ENCODE data around the gene CLEC4G. TPM values are rescaled to one million over a fixed set of nuclear protein-coding genes. Genes with fewer than 3 reads are reported as not detected.

The CLEC4G gene
- total and polyA plus RNA-seq, 2 of the 13 experiments (the other 11 are each of a cell fraction or from before 2014, with no cell fraction given): not detected

Other genes starting within 250 kb of the CLEC4G start
- not detected in 2 replicates for gene PEX11G, start 243.1 kb downstream of the CLEC4G start, total RNA-seq (2016; rRNA removed; fragmentation: Illumina TruSeq; extraction: Trizol)
- not detected in 2 replicates for gene PEX11G, start 243.1 kb downstream of the CLEC4G start, polyA plus RNA-seq (2011; rRNA removed)
- gene ZNF358, start 216.0 kb downstream of the CLEC4G start, total RNA-seq (2016; rRNA removed; fragmentation: Illumina TruSeq; extraction: Trizol): 6.4 and 9.1 TPM in 2 replicates
- gene ZNF358, start 216.0 kb downstream of the CLEC4G start, polyA plus RNA-seq (2011; rRNA removed): 36.3 and 37.0 TPM in 2 replicates
- 1.9 and 3.4 TPM in 2 replicates for gene MCOLN1, start 209.5 kb downstream of the CLEC4G start, total RNA-seq (2016; rRNA removed; fragmentation: Illumina TruSeq; extraction: Trizol)
- gene MCOLN1, start 209.5 kb downstream of the CLEC4G start, polyA plus RNA-seq (2011; rRNA removed): 11.6 and 15.7 TPM in 2 replicates
- 11.1 and 28.2 TPM in 2 replicates for gene PNPLA6, start 196.4 kb downstream of the CLEC4G start, total RNA-seq (2016; rRNA removed; fragmentation: Illumina TruSeq; extraction: Trizol)
- 24.9 and 28.4 TPM in 2 replicates for gene PNPLA6, start 196.4 kb downstream of the CLEC4G start, polyA plus RNA-seq (2011; rRNA removed)
- 9.1 and 11.8 TPM in 2 replicates for gene CAMSAP3, start 136.2 kb downstream of the CLEC4G start, total RNA-seq (2016; rRNA removed; fragmentation: Illumina TruSeq; extraction: Trizol)
- 10.8 and 16.8 TPM in 2 replicates for gene CAMSAP3, start 136.2 kb downstream of the CLEC4G start, polyA plus RNA-seq (2011; rRNA removed)
- 6.2 and 8.6 TPM in 2 replicates for gene XAB2, start 102.6 kb downstream of the CLEC4G start, total RNA-seq (2016; rRNA removed; fragmentation: Illumina TruSeq; extraction: Trizol)
- 23.9 and 28.4 TPM in 2 replicates for gene XAB2, start 102.6 kb downstream of the CLEC4G start, polyA plus RNA-seq (2011; rRNA removed)
- gene PET100, start 102.3 kb downstream of the CLEC4G start, total RNA-seq (2016; rRNA removed; fragmentation: Illumina TruSeq; extraction: Trizol): 59.9 and 66.5 TPM in 2 replicates
- 20.0 and 22.3 TPM in 2 replicates for gene PET100, start 102.3 kb downstream of the CLEC4G start, polyA plus RNA-seq (2011; rRNA removed)
- gene PCP2, start 98.4 kb downstream of the CLEC4G start, total RNA-seq (2016; rRNA removed; fragmentation: Illumina TruSeq; extraction: Trizol): 0.80 TPM in 1 of 2 replicates, not detected in the other
- 0.62 and 0.82 TPM in 2 replicates for gene PCP2, start 98.4 kb downstream of the CLEC4G start, polyA plus RNA-seq (2011; rRNA removed)
- gene STXBP2, start 95.0 kb downstream of the CLEC4G start, total RNA-seq (2016; rRNA removed; fragmentation: Illumina TruSeq; extraction: Trizol): 17.8 and 22.8 TPM in 2 replicates
- 40.1 and 48.7 TPM in 2 replicates for gene STXBP2, start 95.0 kb downstream of the CLEC4G start, polyA plus RNA-seq (2011; rRNA removed)
- not detected in 2 replicates for gene RETN, start 63.1 kb downstream of the CLEC4G start, total RNA-seq (2016; rRNA removed; fragmentation: Illumina TruSeq; extraction: Trizol)
- gene RETN, start 63.1 kb downstream of the CLEC4G start, polyA plus RNA-seq (2011; rRNA removed): not detected in 2 replicates
- gene MCEMP1, start 55.0 kb downstream of the CLEC4G start, total RNA-seq (2016; rRNA removed; fragmentation: Illumina TruSeq; extraction: Trizol): not detected in 2 replicates
- not detected in 2 replicates for gene MCEMP1, start 55.0 kb downstream of the CLEC4G start, polyA plus RNA-seq (2011; rRNA removed)
- gene TRAPPC5, start 51.3 kb downstream of the CLEC4G start, total RNA-seq (2016; rRNA removed; fragmentation: Illumina TruSeq; extraction: Trizol): 74.8 and 78.7 TPM in 2 replicates
- 38.5 and 53.6 TPM in 2 replicates for gene TRAPPC5, start 51.3 kb downstream of the CLEC4G start, polyA plus RNA-seq (2011; rRNA removed)
- gene FCER2, start 30.0 kb downstream of the CLEC4G start, total RNA-seq (2016; rRNA removed; fragmentation: Illumina TruSeq; extraction: Trizol): not detected in 2 replicates
- gene FCER2, start 30.0 kb downstream of the CLEC4G start, polyA plus RNA-seq (2011; rRNA removed): not detected in 2 replicates
- not detected in 2 replicates for gene CD209, start 15.4 kb upstream of the CLEC4G start, total RNA-seq (2016; rRNA removed; fragmentation: Illumina TruSeq; extraction: Trizol)
- gene CD209, start 15.4 kb upstream of the CLEC4G start, polyA plus RNA-seq (2011; rRNA removed): not detected in 2 replicates
- gene CLEC4M, start 31.1 kb upstream of the CLEC4G start, total RNA-seq (2016; rRNA removed; fragmentation: Illumina TruSeq; extraction: Trizol): not detected in 2 replicates
- gene CLEC4M, start 31.1 kb upstream of the CLEC4G start, polyA plus RNA-seq (2011; rRNA removed): 0.07 TPM in 1 of 2 replicates, not detected in the other
- gene EVI5L, start 98.1 kb upstream of the CLEC4G start, total RNA-seq (2016; rRNA removed; fragmentation: Illumina TruSeq; extraction: Trizol): 1.3 and 1.7 TPM in 2 replicates
- 2.4 and 3.1 TPM in 2 replicates for gene EVI5L, start 98.1 kb upstream of the CLEC4G start, polyA plus RNA-seq (2011; rRNA removed)
- 0.07 TPM in 2 replicates for gene PRR36, start 142.3 kb upstream of the CLEC4G start, total RNA-seq (2016; rRNA removed; fragmentation: Illumina TruSeq; extraction: Trizol)
- gene PRR36, start 142.3 kb upstream of the CLEC4G start, polyA plus RNA-seq (2011; rRNA removed): 0.17 TPM in 2 replicates
- gene LRRC8E, start 156.4 kb upstream of the CLEC4G start, total RNA-seq (2016; rRNA removed; fragmentation: Illumina TruSeq; extraction: Trizol): 4.0 and 8.0 TPM in 2 replicates
- gene LRRC8E, start 156.4 kb upstream of the CLEC4G start, polyA plus RNA-seq (2011; rRNA removed): 10.3 and 14.6 TPM in 2 replicates
- 8.7 and 10.8 TPM in 2 replicates for gene MAP2K7, start 171.8 kb upstream of the CLEC4G start, total RNA-seq (2016; rRNA removed; fragmentation: Illumina TruSeq; extraction: Trizol)
- gene MAP2K7, start 171.8 kb upstream of the CLEC4G start, polyA plus RNA-seq (2011; rRNA removed): 9.0 and 14.8 TPM in 2 replicates
- 0.83 and 1.0 TPM in 2 replicates for gene TGFBR3L, start 182.7 kb upstream of the CLEC4G start, total RNA-seq (2016; rRNA removed; fragmentation: Illumina TruSeq; extraction: Trizol)
- gene TGFBR3L, start 182.7 kb upstream of the CLEC4G start, polyA plus RNA-seq (2011; rRNA removed): 0.14 and 0.20 TPM in 2 replicates
- gene SNAPC2, start 188.2 kb upstream of the CLEC4G start, total RNA-seq (2016; rRNA removed; fragmentation: Illumina TruSeq; extraction: Trizol): 9.5 and 10.2 TPM in 2 replicates
- 12.7 and 14.9 TPM in 2 replicates for gene SNAPC2, start 188.2 kb upstream of the CLEC4G start, polyA plus RNA-seq (2011; rRNA removed)
- 0.11 and 0.36 TPM in 2 replicates for gene CTXN1, start 194.0 kb upstream of the CLEC4G start, total RNA-seq (2016; rRNA removed; fragmentation: Illumina TruSeq; extraction: Trizol)
- gene CTXN1, start 194.0 kb upstream of the CLEC4G start, polyA plus RNA-seq (2011; rRNA removed): 0.12 TPM in 1 of 2 replicates, not detected in the other
- gene TIMM44, start 211.6 kb upstream of the CLEC4G start, total RNA-seq (2016; rRNA removed; fragmentation: Illumina TruSeq; extraction: Trizol): 71.5 and 72.6 TPM in 2 replicates
- 42.9 and 49.4 TPM in 2 replicates for gene TIMM44, start 211.6 kb upstream of the CLEC4G start, polyA plus RNA-seq (2011; rRNA removed)